Subcutaneous abdominal adipose tissue (tissue), 5 donors: ENCODE measurements around the gene HAND1.

Experiments
- H3K27ac ChIP-seq: one replicate; pipeline ENCODE4 v1.7.0; 2013; ENCODE audit warnings: low read depth, mild to moderate bottlenecking, inconsistent platforms, low read length, moderate library complexity
- H3K27me3 ChIP-seq, 5 donors: one replicate each; pipeline ENCODE4 v1.7.0; 2013; ENCODE audit warnings: low read length in 5 of 5, inconsistent platforms in 1 of 5; ENCODE audit not compliant: control insufficient read depth in 5 of 5, insufficient read depth in 4 of 5
- H3K36me3 ChIP-seq, 5 donors: one replicate each; pipeline ENCODE4 v1.7.0; 2013; ENCODE audit warnings: low read length in 5 of 5; ENCODE audit not compliant: control insufficient read depth in 5 of 5, insufficient read depth in 5 of 5
- H3K4me1 ChIP-seq, 5 donors: one replicate each; pipeline ENCODE4 v1.7.0; 2013; ENCODE audit warnings: low read length in 5 of 5, mild to moderate bottlenecking in 3 of 5, moderate library complexity in 1 of 5; ENCODE audit not compliant: control insufficient read depth in 5 of 5, insufficient read depth in 5 of 5
- H3K4me3 ChIP-seq, 5 donors: one replicate each; pipeline ENCODE4 v1.7.0; 2013; ENCODE audit warnings: low read length in 5 of 5, low read depth in 1 of 5
- H3K9ac ChIP-seq, 5 donors: one replicate each; pipeline ENCODE4 v1.7.0; 2013; ENCODE audit warnings: low read length in 5 of 5, mild to moderate bottlenecking in 4 of 5, moderate library complexity in 3 of 5
- H3K9me3 ChIP-seq, 5 donors: one replicate each; pipeline ENCODE4 v1.7.0; 2013; ENCODE audit warnings: low read length in 5 of 5; ENCODE audit not compliant: control insufficient read depth in 5 of 5
- donor health status: healthy.
- donor health status: healthy.
- donor health status: healthy.
- donor health status: healthy.
- donor health status: healthy.

The HAND1 gene

DNA sequence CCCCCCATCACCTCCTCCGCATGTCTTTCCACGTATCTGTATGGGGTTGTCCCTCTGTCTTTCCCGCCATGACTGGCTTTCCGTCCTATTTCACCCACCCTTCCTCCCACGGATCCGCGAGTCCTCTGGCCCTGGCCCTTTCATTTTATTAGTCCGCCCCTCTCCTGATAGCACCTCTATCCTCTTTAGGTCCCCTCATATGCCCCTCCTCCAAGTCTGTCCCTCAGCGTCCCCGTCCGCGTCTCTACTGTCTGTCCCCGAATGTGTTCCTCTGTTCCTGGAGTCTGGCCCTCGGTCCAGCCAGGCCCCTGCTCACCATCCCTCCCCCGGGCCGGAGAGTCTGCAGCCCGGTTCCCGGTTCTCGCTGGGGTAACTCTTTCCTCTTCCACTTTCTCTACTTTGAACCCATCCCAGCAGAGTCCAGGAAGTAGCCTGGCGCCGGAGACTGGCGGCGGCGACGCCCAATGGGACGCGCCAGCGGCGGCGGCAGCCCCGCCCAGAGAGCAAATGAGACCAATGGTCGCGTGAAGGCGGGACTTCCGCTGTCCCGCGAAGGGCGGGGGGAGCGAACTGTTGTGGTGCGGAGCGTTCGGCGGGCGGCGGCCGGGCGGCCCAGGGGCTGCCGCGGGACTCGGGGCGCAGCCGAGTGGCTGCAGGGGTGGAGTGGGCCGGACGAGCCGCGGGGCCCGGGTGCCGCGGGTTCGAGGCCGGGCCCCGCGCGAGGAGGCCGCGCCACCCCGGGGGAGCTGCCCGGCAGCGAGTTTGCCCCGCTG lies 32.4 kb downstream of the HAND1 start, which contains the start of gene SAP30L:
TSS of gene SAP30L (plus strand) at position 576 of the 773 bp plus-strand sequence. CDS start 608 bp downstream, outside the sequence.
- H3K27ac ChIP-seq, result peak within 1 kb of the TSS; percentile 71
- peaks cover 4 to 26% (median 12%) of the 10 kb centered on the region in 5 donors for H3K36me3 ChIP-seq
- H3K4me1 ChIP-seq, result peaks cover 0 to 36% (median 36%) of the 10 kb centered on the region in 5 donors
- peak within 1 kb of the TSS; percentile 86 to 94 (median 88) for H3K9ac ChIP-seq
- no peaks in the 10 kb centered on the region for H3K9me3 ChIP-seq
- no peaks in the 10 kb centered on the region for H3K27me3 ChIP-seq
- peak within 1 kb of the TSS; percentile 71 to 100 (median 89) for H3K4me3 ChIP-seq

DNA sequence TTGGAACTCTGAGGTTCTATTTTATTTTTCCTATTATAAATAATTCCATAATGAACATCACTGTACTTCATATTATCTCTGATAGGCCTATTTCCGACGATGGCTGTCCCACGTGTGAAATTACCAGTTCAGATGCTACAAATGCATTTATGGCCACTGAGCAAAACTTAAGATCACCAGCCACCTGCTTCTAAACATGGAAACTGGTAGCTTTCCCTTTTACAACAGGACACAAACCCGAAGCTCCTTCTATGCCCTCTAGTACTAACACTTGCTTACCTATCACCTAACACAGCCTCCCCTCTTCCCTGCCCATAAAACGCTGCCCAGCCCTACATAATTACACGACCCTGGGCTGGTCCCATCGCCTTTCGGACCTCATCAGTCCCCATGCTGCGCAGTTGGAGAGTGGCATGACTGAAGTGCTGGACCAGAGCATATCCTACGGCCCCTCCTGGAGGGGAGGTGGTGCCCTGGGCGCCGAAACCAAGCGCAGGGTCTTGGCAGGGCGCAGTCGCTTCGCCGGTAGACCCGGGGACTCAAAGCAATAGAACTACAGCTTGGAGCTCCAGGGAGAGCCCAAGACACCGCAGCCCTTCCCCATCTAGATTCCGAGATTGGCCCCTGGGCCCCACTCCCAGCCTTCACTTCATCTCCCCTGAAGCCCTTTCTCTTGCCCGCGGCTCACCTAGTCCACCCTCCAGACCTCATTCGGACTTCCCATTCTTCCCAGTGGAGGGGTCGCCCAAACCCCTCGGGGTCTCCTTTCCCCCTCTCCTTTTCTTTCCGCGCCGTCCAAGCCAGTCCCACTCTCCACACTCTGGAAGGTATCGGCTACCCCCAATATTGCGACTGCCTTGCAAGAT lies 33.2 kb downstream of the HAND1 start:
- Histone ChIP-seq H3K9me3 (no peaks in the 10 kb centered on the region), H3K4me3 (peak overlapping the region; percentile 71 to 100 (median 89)), H3K9ac (peak overlapping the region; percentile 71 to 94 (median 86)), H3K27me3 (no peaks in the 10 kb centered on the region), H3K4me1 (peaks cover 0 to 36% (median 36%) of the 10 kb centered on the region in 5 donors), H3K27ac (peak overlapping the region; percentile 71), H3K36me3 (peaks cover 3 to 26% (median 12%) of the 10 kb centered on the region in 5 donors)

DNA sequence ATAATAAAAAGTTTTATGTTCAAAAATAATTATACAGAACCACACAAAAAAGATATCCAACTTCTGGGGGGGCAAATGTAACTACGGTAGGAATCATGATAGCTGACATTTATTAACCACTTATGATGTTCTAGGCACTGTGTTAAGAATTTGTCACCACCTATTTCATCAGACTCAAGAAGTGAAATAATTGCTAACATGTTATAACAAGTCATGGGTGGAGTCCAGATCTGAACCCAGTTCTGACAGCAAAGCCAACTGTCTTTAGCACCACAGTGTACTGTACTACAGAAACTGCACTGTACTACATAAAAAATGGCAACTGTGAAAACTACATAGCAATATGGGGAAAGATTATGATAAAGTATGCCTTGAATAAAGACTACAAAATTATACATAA lies 35.2 kb downstream of the HAND1 start:
- H3K9me3 ChIP-seq, result no peaks in the 10 kb centered on the region
- no peak overlapping the region for H3K4me3 ChIP-seq
- peaks cover 9 to 43% (median 24%) of the 10 kb centered on the region in 5 donors for H3K36me3 ChIP-seq
- peaks cover 0 to 22% (median 20%) of the 10 kb centered on the region in 5 donors for H3K4me1 ChIP-seq
- H3K27ac ChIP-seq, result no peak overlapping the region
- no peaks in the 10 kb centered on the region for H3K27me3 ChIP-seq
- H3K9ac ChIP-seq, result no peak overlapping the region

DNA sequence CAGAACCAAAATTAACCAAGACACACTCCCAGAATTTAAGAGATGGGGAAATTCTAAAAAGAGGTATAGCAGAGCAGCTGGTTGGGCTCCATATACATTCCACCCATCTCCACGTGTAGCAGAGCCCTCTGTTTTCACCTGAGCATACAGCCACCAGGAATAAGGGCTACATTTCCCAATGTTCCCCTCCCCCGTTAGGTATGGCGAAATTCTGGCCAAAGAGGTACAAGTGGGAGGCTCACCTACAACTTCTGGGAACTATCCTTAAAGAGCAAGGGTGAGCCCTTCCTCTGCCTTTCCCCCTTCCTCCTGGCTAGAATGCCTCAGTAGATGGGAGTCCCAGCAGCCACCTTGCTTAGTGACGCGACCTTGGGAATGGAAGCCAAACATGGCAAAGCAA lies 37.5 kb downstream of the HAND1 start:
- H3K4me1 ChIP-seq, result peaks cover 0 to 11% (median 10%) of the 10 kb centered on the region in 5 donors
- H3K9me3 ChIP-seq, result no peaks in the 10 kb centered on the region
- peaks cover 14 to 61% (median 33%) of the 10 kb centered on the region in 5 donors for H3K36me3 ChIP-seq
- no peak overlapping the region for H3K9ac ChIP-seq
- no peak overlapping the region for H3K27ac ChIP-seq
- no peak overlapping the region for H3K4me3 ChIP-seq
- H3K27me3 ChIP-seq, result no peaks in the 10 kb centered on the region

DNA sequence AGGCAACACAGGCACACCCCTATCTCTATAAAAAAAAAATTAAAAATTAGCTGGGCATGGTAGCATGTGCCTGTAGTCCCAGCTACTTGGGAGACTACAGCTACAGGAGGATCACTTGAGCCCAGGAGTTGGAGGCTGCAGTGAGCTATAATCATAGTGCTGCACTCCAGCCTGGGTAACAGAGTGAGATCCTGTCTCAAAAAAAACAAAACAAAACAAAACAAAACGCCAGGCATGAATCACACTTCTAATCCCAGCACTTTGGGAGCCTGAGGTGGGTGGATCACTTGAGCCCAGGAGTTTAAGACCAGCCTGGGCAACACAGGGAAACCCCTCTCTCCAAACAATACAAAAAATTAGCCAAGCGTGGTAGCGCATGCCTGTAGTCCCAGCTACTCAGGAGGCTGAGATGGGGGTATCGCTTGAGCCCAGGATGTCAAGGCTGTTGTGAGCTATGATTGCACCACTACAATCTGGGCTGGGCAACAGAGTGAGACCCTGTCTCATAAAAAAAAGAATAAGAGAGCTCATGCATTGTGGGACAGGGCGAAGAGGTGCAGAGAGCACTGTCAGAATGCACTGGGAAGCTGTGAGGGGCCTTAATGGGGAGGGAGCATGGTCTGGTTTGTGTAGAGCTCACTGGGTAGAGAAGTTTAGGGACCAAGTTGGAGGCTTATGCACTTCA lies 40.6 kb downstream of the HAND1 start:
- Histone ChIP-seq H3K4me3 (no peak overlapping the region), H3K4me1 (no peaks in the 10 kb centered on the region), H3K36me3 (peaks cover 17 to 70% (median 32%) of the 10 kb centered on the region in 5 donors), H3K27me3 (no peaks in the 10 kb centered on the region), H3K27ac (no peak overlapping the region), H3K9me3 (no peaks in the 10 kb centered on the region), H3K9ac (no peak overlapping the region)

DNA sequence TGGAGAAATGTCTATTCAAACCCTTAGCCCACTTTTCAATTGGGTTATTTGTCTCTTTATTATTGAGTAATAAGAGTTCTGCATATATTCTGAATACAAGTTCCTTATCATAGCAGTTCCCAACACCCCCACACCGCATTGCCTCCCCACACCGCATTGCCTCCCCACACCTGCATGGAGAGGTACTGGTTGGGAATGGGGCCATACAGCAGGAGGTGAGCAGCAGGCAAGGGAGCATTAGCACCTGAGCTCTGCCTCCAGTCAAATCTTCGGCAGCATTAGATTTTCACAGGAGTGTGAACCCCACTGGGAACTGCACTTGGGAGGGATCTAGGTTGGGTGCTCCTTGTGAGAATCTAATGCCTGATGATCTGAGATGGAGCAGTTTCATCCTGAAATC lies 42.8 kb downstream of the HAND1 start:
- H3K4me3 ChIP-seq, result no peak overlapping the region

DNA sequence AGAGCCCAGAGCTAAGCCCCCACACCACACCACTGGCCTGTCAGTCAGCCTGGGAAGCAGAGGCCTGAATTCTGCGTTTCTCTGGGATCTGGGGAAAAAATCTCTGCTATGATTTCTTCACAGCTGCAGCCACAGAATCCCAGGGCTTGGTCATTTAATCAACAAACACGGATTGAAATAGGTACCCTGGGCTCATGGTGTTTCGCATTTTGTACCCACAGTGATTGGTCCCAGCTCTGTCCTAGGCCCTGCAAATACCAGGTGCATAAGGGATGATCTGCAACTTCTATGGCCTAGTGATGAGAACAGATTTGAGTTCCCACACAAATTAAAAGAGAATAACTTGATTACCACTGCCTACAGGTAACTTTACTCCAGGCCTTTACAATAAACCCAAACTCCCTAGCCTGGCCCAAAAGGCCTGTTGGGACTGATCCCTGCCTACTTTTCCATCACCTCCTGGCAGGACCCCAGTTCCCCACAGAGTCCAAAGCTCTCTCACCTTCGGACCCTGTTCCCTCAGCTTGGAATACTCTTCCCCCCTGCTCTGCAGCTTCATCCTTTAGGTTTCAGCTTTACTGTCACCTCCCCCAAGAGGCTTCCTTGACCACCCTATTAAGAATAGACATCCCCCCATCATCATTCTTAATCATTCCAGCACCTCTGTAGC lies 46.9 kb downstream of the HAND1 start:
- Histone ChIP-seq H3K4me3 (no peak overlapping the region), H3K27me3 (no peaks in the 10 kb centered on the region), H3K4me1 (no peaks in the 10 kb centered on the region), H3K9ac (no peak overlapping the region), H3K9me3 (no peaks in the 10 kb centered on the region), H3K36me3 (peaks cover 6 to 15% (median 8%) of the 10 kb centered on the region in 5 donors), H3K27ac (no peak overlapping the region)

More for the DNA sequence above, 42.8 kb downstream of the HAND1 start:
- Histone ChIP-seq H3K27me3 (no peaks in the 10 kb centered on the region), H3K36me3 (peaks cover 14 to 49% (median 23%) of the 10 kb centered on the region in 5 donors), H3K4me1 (no peaks in the 10 kb centered on the region), H3K9me3 (no peaks in the 10 kb centered on the region), H3K27ac (no peak overlapping the region), H3K9ac (no peak overlapping the region)

DNA sequence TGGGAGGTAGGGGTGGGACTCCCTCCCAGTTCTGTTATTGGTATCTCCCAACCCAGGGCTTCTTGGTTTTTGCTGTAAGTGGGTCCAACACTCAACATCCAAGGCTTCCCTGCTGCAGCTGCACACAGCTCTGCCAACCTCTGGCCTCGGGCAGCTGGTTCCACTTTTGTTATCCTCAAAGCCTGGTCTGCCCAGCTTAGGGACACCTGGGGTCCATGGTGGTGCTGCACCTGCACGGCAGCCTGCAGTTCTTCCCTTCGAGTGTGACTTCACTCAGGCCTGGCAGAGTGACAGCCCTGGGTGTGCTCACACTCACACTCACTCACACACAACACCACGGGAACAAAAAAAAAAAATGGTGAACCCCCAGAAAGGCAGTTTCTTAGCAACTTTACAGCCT lies 47.6 kb downstream of the HAND1 start:
- no peak overlapping the region for H3K27ac ChIP-seq
- H3K36me3 ChIP-seq, result peaks cover 0 to 10% (median 3%) of the 10 kb centered on the region in 5 donors
- H3K9me3 ChIP-seq, result no peaks in the 10 kb centered on the region
- H3K27me3 ChIP-seq, result no peaks in the 10 kb centered on the region
- no peak overlapping the region for H3K9ac ChIP-seq
- H3K4me1 ChIP-seq, result no peaks in the 10 kb centered on the region
- no peak overlapping the region for H3K4me3 ChIP-seq

DNA sequence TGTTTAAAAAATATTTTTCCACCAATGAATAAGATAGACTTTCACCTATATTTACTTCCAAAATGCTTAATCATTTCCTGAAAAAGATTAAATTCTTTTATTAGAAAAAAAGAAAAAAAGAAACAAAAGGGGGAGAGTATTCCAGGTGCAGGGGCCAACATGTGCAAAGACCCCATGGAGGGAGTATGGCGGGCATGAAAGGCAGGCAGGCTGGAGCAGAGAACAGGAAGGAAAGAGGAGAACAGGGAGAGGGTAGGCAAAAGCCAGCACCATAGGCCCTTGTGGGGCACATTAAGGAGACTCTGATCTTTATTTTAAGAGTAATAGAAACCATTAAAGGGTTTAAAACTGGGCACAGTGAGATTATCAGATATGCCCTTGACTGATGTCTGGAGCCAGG lies 48.7 kb downstream of the HAND1 start:
- Histone ChIP-seq H3K9me3 (no peaks in the 10 kb centered on the region), H3K27me3 (no peaks in the 10 kb centered on the region), H3K36me3 (no peaks in the 10 kb centered on the region), H3K4me1 (no peaks in the 10 kb centered on the region), H3K27ac (no peak overlapping the region), H3K9ac (no peak overlapping the region), H3K4me3 (no peak overlapping the region)
